HFFc6 (cell line): ENCODE measurements around the gene PCNA. TPM values are rescaled to one million over a fixed set of nuclear protein-coding genes. Genes with fewer than 3 reads are reported as not detected.

ENCODE experiments used
- DNase-seq: peaks from one replicate; pipeline ENCODE4 v3.0.0-alpha.2; 2018
- H3K27ac Mint-ChIP-seq: 2 replicates; pipeline ENCODE4 v1.8.0; 2020; ENCODE audit warnings: mild to moderate bottlenecking, mixed read lengths
- H3K27me3 Mint-ChIP-seq: 2 replicates; pipeline ENCODE4 v1.8.0; 2021; ENCODE audit warnings: mild to moderate bottlenecking, moderate library complexity, mixed read lengths; ENCODE audit not compliant: insufficient read depth
- H3K36me3 Mint-ChIP-seq: 2 replicates; pipeline ENCODE4 v1.8.0; 2021; ENCODE audit warnings: low read depth, mixed read lengths
- H3K4me1 Mint-ChIP-seq: 2 replicates; pipeline ENCODE4 v1.8.0; 2020; ENCODE audit warnings: low read depth, mixed read lengths
- H3K4me3 Mint-ChIP-seq: 2 replicates; pipeline ENCODE4 v1.8.0; 2020; ENCODE audit warnings: mild to moderate bottlenecking, moderate library complexity, mixed read lengths
- H3K9me3 Mint-ChIP-seq: 2 replicates; pipeline ENCODE4 v1.8.0; 2020; ENCODE audit warnings: mild to moderate bottlenecking, mixed read lengths
- total RNA-seq, 6 experiments: library from RNA; stranded (reverse); fragmentation: NEBNext Ultra II Directional; extraction: Animal tissue kit (Norgen Biotek cat#: 25700); gene quantifications; 2 replicates in 1 of 6; 3 replicates in 5 of 6; pipeline ENCODE4 v1.2.3, GENCODE V29; 2021
- TF ChIP-seq, protein P1 (sequence below): fragments of 200-600 bp; sonication (generic); IDR thresholded peaks from 2 replicates; pipeline ENCODE4 v1.5.0; 2021; ENCODE audit warnings: antibody characterized with exemption, mild to moderate bottlenecking

The PCNA gene
- total RNA-seq, 6 experiments from 2014 or later = 104 to 172 (median 152) TPM

DNA sequence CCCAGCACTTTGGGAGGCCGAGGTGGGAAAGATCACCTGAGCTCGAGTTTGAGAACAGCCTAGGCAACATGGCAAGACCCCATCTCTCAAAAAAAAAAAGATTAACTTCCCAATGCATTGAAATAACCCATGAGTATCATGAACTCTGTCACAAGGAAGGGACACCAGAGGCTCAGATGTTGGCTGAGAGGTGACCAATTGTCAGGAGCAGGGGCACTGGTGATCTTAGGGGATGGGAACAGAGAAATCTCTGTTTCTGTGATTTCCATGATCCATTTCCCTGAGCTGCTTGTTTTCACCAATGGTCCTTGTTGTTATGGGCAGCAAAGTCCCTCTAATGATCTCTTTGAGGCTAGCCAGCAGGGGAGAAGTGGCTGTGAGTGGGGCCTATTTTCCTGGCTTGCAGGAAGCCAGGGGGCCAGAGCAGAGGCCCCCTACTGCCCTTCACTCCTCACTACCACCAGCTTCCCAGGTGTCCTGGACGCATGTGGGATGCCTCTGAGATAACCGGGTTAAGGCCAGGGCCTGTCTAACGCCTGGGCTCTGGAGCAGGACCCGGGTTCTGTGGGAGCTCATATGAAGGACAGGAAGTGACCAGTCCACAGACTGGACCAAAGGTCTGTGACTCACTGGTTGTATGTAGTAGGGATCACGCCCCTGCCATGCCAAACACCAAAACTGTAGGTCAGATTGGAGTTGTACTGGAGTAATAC lies 54.4 kb downstream of the PCNA start:
- TF ChIP-seq, protein P1, sequence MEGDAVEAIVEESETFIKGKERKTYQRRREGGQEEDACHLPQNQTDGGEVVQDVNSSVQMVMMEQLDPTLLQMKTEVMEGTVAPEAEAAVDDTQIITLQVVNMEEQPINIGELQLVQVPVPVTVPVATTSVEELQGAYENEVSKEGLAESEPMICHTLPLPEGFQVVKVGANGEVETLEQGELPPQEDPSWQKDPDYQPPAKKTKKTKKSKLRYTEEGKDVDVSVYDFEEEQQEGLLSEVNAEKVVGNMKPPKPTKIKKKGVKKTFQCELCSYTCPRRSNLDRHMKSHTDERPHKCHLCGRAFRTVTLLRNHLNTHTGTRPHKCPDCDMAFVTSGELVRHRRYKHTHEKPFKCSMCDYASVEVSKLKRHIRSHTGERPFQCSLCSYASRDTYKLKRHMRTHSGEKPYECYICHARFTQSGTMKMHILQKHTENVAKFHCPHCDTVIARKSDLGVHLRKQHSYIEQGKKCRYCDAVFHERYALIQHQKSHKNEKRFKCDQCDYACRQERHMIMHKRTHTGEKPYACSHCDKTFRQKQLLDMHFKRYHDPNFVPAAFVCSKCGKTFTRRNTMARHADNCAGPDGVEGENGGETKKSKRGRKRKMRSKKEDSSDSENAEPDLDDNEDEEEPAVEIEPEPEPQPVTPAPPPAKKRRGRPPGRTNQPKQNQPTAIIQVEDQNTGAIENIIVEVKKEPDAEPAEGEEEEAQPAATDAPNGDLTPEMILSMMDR = no peak
- H3K4me3 Mint-ChIP-seq = peak overlapping the region; percentile 52
- no peaks in the 10 kb centered on the region; the same call in 1 of the 2 replicates for H3K36me3 Mint-ChIP-seq
- peaks cover 5% of the 10 kb centered on the region for H3K27me3 Mint-ChIP-seq
- no peaks in the 10 kb centered on the region for H3K9me3 Mint-ChIP-seq
- H3K4me1 Mint-ChIP-seq = peaks cover 31% of the 10 kb centered on the region
- peak; percentile 54 for DNase-seq
- peak overlapping the region; percentile 100 for H3K27ac Mint-ChIP-seq

Other genes starting within 250 kb of the PCNA start
- gene SLC23A2, start 118.4 kb downstream of the PCNA start, total RNA-seq = 10 to 100 TPM; 12.5 to 17.2 (median 15.7) TPM
- 100 to 1,000 TPM; 129 to 151 (median 144) TPM for gene TMEM230, start 6.9 kb downstream of the PCNA start, total RNA-seq
- gene CDS2, start 7.0 kb upstream of the PCNA start, total RNA-seq = 10 to 100 TPM; 36.6 to 42.5 (median 39.2) TPM
- gene PROKR2, start 197.0 kb upstream of the PCNA start, total RNA-seq = not detected